NOMO-1 treated with DMSO at 0.1 percent for 48 hours (cell line): Measurements from ENCODE around the gene CDON.

Experiments used
- DNase-seq: peaks from one replicate; lab custom pipeline; 2025; ENCODE audit not compliant: unreplicated experiment; lab: John Stamatoyannopoulos, UW

The CDON gene

DNA sequence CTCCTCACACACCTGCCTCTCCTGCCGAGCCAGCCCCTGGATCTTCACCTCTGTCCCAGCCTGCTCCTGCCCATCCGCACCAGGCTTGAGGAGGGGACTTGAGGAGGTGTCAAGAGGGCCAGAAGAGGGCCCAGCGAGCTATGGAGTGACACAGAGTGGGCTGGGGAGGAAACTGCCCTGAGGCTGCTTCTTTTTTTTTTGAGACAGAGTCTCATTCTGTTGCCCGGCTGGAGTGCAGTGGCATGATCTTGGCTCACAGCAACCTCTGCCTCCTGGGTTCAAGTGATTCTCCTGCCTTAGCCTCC is 21.9 kb upstream of the CDON start:
- no peak for DNase-seq

DNA sequence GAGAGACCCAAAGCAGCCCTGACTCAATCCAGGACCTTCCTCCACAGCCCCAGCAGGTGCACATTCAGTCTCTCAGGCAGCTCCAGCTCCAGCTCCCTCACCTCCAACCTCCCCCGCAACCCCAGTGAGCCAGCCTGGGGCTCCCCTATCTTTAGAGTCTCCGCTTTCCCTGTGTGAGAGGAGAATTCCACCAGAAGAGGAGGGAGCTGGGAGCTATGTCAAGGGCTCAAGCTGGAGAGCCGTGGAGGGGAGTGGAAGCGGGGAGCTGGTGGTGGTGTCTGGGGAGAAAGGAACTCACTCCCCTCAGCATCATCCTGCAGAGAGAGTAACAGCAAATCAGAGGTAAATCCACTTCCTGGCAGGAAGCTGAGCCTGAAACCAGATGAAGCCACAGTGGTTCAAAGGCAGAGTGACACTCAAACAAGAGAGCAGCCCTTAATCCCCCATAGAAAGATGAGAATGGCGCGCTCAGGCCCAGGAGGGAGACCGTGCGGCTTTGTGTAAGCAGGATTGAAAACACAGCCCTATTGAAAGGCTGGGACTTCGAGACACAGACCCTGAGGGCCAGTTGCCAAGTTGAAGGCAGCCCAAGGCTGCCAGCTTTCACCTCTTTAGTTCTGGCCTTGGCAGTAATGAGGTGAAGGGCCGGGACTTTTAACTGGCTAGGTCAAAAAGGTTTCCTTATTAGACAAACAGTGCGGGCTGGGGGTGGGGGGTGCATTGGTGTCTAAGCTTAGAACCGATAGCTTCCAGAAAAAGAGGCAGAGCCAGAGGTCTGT is 21.4 kb upstream of the CDON start:
- no peak for DNase-seq

DNA sequence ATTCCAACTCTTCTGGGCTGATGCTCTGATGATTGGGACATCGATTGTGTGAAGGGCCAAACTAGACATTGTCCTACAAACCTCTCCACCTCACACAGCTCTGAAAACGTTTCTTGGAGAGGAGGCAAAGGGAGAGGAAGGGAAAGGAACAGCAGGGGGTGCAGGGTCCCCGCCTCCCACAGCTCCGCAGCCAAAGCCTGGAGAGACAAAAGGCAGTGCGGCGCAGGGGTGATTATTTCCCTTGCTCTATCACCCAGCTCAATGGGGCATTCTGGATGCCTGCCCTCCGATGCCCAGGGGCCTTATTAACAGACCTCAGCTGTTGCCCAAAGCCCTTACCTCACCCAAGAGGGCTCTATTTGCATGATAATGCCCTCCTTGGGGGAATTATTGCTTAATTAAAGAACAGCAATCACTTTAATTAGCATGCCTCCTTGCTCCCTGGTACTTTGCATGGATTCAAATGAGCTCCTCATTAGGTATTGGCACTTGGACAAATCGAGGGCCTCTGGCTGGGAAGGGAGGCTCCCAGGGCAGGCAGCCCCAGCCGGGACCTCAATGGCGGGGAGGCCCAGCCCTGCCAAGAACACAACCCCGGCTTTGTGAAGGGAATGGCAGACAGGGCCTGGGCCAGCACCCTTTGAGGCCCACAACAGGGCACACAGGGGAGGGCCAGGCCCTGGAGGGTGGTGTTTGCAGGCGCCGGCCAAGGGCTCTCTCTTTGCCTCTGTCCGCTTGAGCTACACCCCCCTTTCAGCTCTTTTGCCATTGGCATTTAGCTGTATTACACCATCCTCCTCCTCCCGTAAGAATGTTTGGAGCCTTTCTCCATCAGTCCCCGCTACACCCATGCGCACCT is 19.8 kb upstream of the CDON start:
- no peak for DNase-seq

DNA sequence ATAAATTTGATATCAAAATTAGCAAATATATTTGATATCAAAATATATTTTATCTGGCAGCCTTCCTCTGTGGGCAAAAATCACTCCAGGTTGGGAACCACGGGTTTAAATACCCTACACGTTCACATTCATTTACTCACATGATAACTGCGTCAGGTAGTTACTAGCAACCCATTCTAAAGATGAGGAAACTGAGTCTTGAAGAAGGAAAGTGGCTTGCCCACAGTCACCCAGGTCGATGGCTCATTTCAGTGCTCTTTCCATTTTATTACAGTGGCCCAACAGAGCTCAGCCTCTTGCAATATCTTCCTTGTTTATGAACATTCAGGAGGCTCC is 19.2 kb upstream of the CDON start:
- DNase-seq = no peak

DNA sequence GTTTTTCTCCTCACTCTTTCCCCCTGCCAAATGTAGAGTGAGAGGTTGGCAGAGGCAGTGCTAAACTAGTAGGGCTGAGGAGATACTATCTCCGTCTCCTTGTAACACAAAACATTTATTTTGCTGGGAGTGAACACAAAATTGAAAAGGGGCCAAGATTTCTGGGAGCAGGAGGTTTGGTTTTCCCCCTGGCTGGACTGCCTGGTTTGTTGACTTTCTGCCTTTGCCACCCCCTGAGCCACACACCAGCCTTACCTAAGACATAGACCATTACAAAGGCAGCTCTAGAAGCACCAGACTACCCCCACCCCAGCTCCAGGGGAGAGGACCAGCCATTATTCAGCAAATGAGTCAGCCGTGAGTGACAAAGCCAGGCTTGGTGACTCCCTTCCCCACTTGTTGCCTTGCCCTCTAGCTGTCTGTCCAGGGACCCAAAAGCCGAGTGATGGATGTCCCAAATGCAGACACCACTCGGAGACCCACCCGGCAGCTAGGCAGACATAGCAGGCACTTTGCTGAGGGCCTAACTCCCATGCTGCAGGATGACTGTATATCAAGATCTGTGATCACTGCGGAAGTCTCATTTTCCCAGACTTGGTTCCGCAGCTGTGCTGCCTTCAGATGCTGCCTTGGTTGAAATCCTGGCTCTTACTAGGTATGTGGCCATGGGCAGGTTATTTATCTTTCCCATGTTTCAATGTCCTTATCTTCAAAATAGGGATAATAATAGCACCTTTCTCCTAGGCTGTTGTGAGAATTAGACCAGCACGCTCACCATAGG is 17.7 kb upstream of the CDON start:
- no peak for DNase-seq

DNA sequence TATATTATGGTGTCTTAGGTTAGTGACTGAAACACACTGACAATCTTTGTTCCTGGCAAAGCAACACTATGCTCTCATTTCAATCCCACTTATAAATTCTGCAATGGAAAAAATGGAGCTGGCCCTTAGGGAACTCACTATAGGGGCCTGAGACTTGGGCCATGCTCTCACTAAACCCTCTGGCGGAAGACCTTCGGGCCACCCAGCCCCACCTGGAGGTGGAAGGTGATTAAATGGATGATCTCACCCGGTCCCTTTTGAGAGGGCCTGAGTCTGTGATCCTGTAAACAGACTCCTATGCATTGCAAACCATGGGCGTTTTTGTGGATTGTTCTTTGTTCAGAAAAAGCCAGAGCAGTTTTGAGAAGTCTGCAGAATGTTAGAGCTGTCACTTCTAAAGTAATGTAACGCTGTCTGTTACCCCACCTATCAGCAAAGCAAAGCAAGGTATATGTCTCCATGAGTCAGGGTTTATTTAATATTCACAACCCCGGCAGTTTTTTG is 17.0 kb upstream of the CDON start:
- DNase-seq = no peak

DNA sequence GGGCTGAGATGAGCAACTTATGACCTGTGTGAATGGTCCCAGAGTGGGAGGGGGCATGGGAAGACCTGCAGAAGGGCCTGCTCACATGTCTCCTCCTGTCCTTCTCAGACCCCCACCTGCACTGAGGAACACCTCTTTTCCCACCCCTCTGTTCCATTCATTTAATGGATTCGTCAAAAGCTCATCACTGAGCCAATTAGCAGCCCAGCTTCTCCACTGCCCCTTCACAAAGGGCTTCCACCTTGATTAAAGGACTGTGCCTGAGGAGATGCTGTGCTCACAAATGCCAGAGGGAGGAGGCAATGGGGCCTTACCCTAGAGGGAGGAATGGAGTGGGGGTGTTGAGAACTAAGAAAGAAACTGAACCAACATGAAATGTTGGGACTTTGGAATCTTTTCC is 14.0 kb upstream of the CDON start:
- no peak for DNase-seq

DNA sequence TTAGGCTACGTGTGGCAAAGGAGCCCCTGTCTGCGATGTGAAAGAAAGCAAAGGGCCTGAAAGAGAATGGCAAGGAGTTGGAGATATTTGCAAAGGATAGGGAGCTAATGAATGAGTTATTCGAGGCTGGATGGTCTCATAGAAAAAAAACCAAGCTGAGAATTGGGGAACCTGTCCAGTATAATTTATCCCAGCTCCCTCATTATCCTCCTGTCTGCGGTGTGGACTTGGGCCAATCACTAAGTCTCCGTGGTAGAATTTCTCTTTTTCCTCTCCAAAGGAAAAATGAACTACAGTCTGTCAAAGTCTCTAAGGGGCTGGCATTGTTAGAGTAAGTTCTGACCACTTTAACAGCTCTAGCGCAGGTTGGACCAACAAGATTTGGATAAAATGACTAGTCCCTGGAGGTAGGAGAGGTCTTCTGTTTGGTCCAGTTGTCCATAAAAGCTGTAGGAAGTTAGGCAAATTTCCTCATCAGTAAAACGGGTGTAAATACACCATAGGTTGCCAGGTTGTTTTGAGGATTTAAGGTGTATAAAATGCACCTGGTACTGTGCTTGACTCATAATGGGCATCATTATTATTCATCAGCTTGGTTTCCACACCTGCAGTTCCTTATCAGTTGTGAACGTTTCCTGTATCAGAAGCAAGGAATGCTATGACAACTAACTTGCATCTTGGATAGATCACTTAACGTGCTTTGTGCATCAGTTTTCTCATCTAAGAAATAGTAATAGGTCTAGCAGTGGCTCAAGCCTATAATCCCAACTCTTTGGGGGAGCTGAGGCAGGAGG is 10.3 kb upstream of the CDON start:
- DNase-seq = no peak

DNA sequence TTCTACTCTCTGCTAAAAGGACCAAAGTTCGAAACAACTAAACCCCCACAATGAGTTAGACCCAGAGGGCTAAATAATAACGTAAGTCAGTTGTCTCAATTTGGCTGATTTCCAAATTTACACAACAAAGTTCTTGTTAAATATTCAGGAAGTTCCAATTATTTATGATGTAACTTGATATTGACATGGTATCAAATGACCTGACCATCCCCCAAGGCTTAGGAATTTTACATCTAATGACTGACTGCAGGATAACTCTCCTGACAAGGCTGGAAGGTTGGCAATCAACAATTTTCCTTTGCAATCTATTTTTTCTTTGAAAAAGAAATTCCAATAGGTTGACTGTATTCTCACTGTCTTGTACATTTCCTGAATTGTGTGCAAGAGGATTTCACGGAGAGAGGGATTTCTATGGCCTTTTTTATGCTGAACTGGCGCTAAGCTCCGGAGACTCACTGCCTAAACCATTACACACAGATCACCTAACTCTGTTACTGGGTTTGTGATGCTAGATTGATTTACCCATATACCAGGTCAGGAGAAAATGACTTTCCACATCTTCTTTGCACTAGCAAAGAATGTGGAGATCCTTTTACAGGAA is 9.6 kb upstream of the CDON start:
- no peak for DNase-seq

DNA sequence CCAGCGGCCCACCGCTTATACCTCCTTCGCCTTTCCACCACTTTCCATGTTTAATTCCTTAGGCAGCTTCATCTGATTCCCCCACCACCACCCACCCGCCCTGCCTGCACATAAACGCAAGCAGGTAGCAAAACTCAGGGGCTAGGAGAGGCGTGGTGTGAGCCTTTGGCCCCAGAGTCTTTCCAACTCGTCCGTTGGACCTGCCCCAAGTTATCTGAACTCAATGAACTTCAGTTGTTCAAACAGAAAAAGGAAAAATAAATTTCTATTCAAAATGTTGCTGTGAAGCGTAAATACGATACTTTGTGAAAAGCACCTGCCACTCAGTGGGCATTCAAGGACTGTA is 814 bp upstream of the CDON start:
- DNase-seq = no peak

DNA sequence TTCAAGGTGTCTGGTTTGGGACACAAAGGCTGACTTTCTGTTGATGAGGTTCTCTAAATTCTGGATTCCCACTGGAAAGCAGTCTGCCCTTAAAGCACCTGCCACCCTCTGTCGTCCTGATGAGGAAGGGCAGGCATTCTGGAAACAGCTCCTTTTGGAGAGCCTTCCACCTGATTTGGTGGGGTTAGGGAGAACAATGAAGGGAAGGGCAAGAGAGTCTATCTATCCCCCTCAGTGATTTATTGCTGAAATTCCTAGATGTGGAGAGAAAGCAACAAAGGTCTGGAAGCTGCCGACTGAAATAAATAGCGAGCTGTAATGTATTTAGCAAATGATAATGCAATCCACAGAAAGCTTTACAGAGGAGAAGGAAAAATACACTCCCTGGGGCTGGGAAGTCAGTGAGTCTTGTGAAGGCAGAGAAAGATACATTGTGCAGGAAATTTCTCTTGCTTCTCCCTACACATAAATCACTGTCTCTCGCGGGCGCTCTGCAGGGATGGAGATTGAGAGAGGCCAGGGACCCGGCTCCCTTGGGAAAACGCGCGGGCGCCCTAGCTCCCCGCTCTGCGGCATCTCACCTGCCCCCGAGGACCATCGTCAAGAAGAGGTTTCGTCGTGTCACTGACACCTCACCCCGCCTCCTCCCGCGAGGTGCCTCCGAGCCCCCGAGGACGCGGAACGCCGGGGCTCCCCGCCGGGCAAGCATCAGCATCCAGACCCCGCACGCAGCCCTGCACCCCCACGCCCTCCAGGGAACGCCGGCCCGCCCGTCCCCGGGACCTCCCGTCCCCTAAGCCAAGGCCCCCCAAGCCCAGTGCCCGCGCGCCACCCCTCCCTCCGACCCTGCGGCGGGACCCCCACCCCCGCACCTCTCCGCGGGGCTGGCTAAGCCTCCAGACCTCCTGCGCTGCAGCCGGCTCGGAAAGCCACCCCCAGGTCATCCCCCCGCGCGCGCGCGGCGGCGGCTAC is 673 bp downstream of the CDON start:
- no peak for DNase-seq

DNA sequence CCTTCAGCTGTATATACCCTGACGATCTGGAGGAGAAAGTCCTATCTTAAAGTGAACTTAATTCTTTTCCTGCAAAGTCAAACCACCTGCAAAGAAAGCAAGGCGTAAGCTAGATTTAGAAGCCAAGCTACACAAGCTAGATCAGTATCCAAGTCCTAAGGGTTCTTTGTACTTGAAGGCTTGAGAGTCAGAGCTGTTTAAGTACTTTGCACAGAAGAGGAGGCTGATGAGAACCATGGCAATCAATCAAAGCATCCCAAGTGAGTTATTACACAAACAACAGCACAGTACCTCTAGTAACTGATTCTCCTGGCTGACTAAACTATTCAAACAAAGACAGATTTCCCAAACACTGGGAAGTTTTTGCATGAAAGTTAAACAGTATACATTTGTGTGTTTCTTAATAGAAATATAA is 1.9 kb downstream of the CDON start:
- DNase-seq = no peak

DNA sequence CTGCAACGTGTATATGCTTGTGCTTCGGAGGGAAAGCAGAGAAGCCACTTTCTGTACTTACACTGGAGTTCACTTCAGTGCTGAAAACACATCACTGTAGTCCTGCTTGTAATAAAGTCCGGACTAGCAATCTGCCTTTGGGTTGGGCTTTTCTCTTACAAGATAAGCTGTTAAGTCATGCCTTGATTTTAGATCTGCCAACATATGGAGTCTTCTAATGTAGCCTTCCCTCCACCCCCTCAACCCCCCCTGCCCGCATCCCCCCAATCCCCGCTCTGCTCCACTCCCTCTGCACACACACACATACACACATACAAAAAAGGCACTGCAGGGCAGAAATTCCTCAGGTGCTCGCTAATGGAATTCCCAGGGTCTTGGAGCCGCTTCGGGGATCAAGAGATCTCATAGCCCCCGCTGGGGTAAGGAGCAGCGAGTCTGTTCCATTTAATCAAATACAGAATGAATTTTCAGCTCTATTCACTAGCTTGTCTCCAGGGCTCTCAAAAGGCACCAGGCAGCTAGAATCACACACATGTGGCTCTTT is 3.4 kb downstream of the CDON start:
- no peak for DNase-seq

DNA sequence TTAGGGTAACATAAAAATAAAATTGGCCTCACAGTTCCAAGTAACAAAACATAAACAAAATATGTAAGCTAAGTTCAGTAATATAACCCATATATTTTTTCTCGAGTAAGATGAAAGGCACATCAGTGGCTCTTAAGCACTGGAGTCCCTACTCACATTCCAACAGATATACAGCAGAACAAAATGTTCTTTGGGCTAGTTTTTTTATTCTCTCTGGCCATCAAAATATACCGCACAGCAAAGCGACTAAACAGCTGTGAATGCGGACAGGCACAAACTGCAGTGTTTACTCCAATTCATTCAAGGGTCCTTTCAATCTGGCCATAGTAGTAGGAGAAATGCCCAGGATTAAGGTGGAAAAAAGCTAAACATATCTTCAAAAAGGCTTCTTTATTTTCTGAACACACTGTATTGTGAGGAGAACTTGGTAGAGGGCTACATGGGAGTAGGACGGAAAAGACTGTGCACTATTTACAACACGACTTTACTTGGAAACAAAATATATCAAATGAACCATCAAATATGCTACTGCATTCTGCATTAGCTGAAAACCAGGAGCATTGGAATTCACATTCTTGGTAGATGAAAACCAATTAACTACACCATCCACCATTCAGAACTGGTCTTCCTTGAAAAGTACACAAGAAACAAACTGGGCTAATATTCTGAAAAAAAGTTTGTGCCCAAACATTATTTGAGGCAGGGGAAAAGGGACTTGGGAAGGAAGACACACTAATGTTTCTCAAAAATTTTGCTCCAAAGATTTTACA is 4.4 kb downstream of the CDON start:
- DNase-seq = no peak

DNA sequence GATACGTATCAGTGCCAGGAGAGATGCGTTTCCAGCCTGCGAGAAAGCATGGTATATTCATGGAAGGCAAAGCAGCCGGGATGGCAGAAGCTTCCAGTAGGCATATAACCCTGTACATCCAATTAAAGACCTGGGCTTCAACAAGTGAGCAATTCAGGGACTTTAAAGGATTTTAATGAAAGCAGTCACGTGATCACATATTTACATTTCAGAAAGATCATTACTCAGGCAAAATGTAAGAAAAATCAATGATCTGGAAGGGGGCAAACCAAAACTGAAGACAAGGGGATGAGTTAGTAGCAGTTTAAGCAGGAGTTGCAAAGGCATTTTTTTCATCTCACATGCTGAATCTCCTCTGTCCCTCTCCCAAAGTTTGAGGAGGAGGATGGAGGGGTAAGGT is 7.8 kb downstream of the CDON start:
- no peak for DNase-seq

DNA sequence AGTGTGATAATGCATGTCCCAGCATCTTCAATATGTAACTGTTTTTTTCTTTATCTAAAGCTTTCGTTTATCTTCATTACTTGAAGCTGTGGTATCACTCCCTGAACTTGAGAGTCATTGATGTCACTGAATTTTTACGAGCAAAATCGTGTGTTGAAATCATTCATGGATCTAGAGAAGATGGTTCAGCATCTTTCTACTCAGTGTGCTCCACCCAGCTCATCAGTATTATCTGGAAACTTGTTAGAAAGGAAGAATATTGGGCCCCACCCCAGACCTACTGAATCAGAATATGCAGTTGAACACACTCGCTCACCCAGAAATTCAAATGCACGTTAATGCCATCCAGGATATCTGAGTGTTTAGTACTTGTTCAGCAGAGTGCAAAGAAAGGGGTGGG is 8.3 kb downstream of the CDON start:
- no peak for DNase-seq

DNA sequence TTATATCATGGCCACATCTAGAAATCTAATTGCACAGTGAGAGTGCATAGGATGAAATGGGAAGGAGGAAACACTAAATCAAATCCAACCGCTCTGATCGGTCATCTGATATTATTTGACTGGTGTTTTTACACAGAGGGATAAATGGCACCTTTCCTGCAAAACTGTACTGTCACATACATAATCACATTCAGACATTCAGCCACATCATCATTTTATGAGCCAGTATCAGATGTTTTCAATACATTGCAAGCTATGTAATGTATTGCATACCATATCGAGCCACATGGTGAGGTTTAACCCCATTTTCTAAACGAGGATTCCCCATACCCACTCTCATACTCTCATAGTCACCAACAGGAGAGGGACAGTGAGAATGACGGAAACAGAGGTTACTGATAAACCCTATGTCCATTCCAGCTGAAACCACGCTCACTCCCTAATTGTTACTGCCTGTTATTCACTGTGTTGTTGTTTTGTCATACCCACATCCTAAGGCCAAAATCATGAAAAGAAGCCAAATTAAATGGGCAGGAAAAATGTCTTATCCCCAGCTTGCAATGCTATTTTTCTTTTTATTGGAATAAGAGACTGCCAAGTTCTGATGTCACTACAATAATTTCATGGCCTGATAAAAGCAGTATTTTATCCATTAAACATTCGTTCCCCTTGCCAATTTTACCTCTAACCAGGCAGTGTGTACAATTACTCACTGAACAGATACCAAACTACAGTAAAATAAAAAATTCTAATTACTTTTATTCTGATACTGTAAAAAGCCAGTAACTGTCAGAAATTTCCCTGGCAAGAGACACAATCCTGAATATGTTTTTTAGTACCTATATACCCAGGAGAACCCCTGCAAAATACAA is 9.0 kb downstream of the CDON start:
- DNase-seq = no peak

DNA sequence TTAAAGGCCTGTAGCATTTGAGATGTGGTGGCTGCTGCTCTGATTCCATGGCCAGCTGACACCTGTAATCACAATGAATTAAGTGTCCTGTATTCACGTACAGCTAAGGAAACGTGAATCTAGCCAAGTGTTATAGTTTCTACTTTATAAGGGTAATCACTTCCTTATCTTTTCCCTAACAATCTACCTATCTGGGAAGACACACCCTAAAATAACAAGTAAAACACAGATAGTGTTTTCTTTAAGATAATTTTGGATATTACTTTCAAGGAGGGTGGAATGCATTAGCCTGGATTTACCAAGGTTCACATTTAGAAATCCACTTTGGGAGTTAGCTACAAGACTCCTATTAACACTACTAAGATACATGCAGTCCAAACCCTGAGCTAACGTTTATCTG is 11.5 kb downstream of the CDON start:
- no peak for DNase-seq
